Mesenchymal stem cell (in vitro differentiated cells and primary cell): ENCODE results near the gene SLAMF8.

Source experiments
- DNase-seq: peaks from one replicate; pipeline ENCODE4 v3.0.0-alpha.2; 2013
- H2AFZ ChIP-seq: one replicate; pipeline ENCODE4 v1.6.1; 2013; ENCODE audit warnings: low read depth, mild to moderate bottlenecking, control low read depth, inconsistent platforms, low read length, moderate library complexity
- H2AK5ac ChIP-seq: 2 replicates; pipeline ENCODE4 v1.6.1; 2013; ENCODE audit warnings: low read length, moderate library complexity, mild to moderate bottlenecking, inconsistent platforms; ENCODE audit not compliant: severe bottlenecking
- H2BK120ac ChIP-seq: one replicate; pipeline ENCODE4 v1.6.1; 2013; ENCODE audit warnings: low read depth, mild to moderate bottlenecking, inconsistent platforms, low read length, moderate library complexity
- H2BK12ac ChIP-seq, 2 experiments: one replicate each; pipeline ENCODE4 v1.6.1; 2013; ENCODE audit warnings: inconsistent platforms in 2 of 2, low read length in 2 of 2, mild to moderate bottlenecking in 2 of 2, moderate library complexity in 2 of 2, control low read depth in 1 of 2
- H2BK15ac ChIP-seq: one replicate; pipeline ENCODE4 v1.6.1; 2013; ENCODE audit warnings: mild to moderate bottlenecking, low read depth, inconsistent platforms; ENCODE audit not compliant: poor library complexity, severe bottlenecking
- H2BK5ac ChIP-seq: 2 replicates; pipeline ENCODE4 v1.6.1; 2013; ENCODE audit warnings: low read depth, mild to moderate bottlenecking, low read length, control low read depth, inconsistent platforms; ENCODE audit not compliant: poor library complexity, severe bottlenecking
- H3K14ac ChIP-seq, 2 experiments: one replicate each; pipeline ENCODE4 v1.6.1; 2013; ENCODE audit warnings: inconsistent platforms in 2 of 2, low read length in 2 of 2, control low read depth in 1 of 2, mild to moderate bottlenecking in 1 of 2, moderate library complexity in 1 of 2
- H3K18ac ChIP-seq, 2 experiments: one replicate each; pipeline ENCODE4 v1.6.1; 2013; ENCODE audit warnings: inconsistent platforms in 2 of 2, low read length in 2 of 2, control low read depth in 1 of 2, low read depth in 1 of 2, mild to moderate bottlenecking in 1 of 2
- H3K23ac ChIP-seq, 2 experiments: one replicate each; pipeline ENCODE4 v1.6.1; 2013; ENCODE audit warnings: inconsistent platforms in 2 of 2, low read length in 2 of 2, mild to moderate bottlenecking in 2 of 2, moderate library complexity in 2 of 2, control low read depth in 1 of 2
- H3K27ac ChIP-seq: 2 replicates; pipeline ENCODE4 v1.5.1; 2013; ENCODE audit warnings: mild to moderate bottlenecking, moderate library complexity, low read length, control low read depth, inconsistent platforms; ENCODE audit not compliant: poor library complexity, severe bottlenecking
- H3K27me3 ChIP-seq, 2 experiments: 2 replicates each; pipeline versions ENCODE4 v1.6.1 to v1.7.0; 2013; ENCODE audit warnings: low read length in 2 of 2, mild to moderate bottlenecking in 2 of 2, moderate library complexity in 2 of 2, control low read depth in 1 of 2, inconsistent platforms in 1 of 2; ENCODE audit not compliant: control insufficient read depth in 1 of 2, insufficient read depth in 1 of 2
- H3K36me3 ChIP-seq, 2 experiments: 2 replicates each; pipeline versions ENCODE4 v1.6.1 to v1.7.0; 2013; ENCODE audit warnings: low read length in 2 of 2, control low read depth in 1 of 2, inconsistent platforms in 1 of 2, low read depth in 1 of 2, mild to moderate bottlenecking in 1 of 2; ENCODE audit not compliant: insufficient read depth in 2 of 2, control insufficient read depth in 1 of 2
- H3K4ac ChIP-seq, 2 experiments: one replicate each; pipeline ENCODE4 v1.6.1; 2013; ENCODE audit warnings: inconsistent platforms in 2 of 2, low read length in 2 of 2, mild to moderate bottlenecking in 2 of 2, moderate library complexity in 2 of 2, control low read depth in 1 of 2, low read depth in 1 of 2
- H3K4me1 ChIP-seq: 2 replicates; pipeline ENCODE4 v1.6.1; 2013; ENCODE audit warnings: low read depth, low read length, control low read depth; ENCODE audit not compliant: control insufficient read depth, insufficient read depth
- H3K4me2 ChIP-seq: 2 replicates; pipeline ENCODE4 v1.6.1; 2013; ENCODE audit warnings: low read length, mild to moderate bottlenecking, inconsistent platforms; ENCODE audit not compliant: poor library complexity, severe bottlenecking
- H3K4me3 ChIP-seq, 2 experiments: 2 replicates each; pipeline versions ENCODE4 v1.5.1 to v1.7.0; 2013; ENCODE audit warnings: low read length in 2 of 2, mild to moderate bottlenecking in 2 of 2, control low read depth in 1 of 2, low read depth in 1 of 2; ENCODE audit not compliant: insufficient read depth in 1 of 2
- H3K79me1 ChIP-seq: replicated peaks from 2 replicates; pipeline ENCODE4 v1.6.1; 2013; ENCODE audit warnings: mild to moderate bottlenecking, control low read depth, low read length, inconsistent platforms; ENCODE audit not compliant: poor library complexity, severe bottlenecking
- H3K9ac ChIP-seq: 2 replicates; pipeline ENCODE4 v1.7.0; 2013; ENCODE audit warnings: mild to moderate bottlenecking, low read length, moderate library complexity
- H3K9me3 ChIP-seq: 2 replicates; pipeline ENCODE4 v1.7.0; 2013; ENCODE audit warnings: mild to moderate bottlenecking, low read length; ENCODE audit not compliant: control insufficient read depth
- H4K8ac ChIP-seq: one replicate; pipeline ENCODE4 v1.6.1; 2013; ENCODE audit warnings: inconsistent platforms, mild to moderate bottlenecking, low read length, moderate library complexity
- H4K91ac ChIP-seq: one replicate; pipeline ENCODE4 v1.6.1; 2013; ENCODE audit warnings: mild to moderate bottlenecking, low read length, inconsistent platforms
- WGBS: methylation state at CpG from one replicate; pipeline ENCODE4 v1.1.7; 2013; ENCODE audit warnings: mixed read lengths; 5-methylcytosine and 5-hydroxymethylcytosine counted together

Gene SLAMF8

GRCh38 chr1:159869173-159869572 is 42.5 kb downstream of the SLAMF8 start:
- Histone ChIP-seq H3K18ac (peak overlapping the region; percentile 3 to 37), H3K79me1 (no peaks in the 10 kb centered on the region), H3K9me3 (no peaks in the 10 kb centered on the region), H3K4me1 (peaks cover 26% of the 10 kb centered on the region), H3K27me3 (no peaks in the 10 kb centered on the region), H3K4me3 (no peak overlapping the region), H2BK12ac (peak overlapping the region in 1 of 2 experiments; percentile 59), H2BK120ac (no peak overlapping the region), H3K4ac (no peak overlapping the region), H4K8ac (no peak overlapping the region), H3K4me2 (no peak overlapping the region), H3K9ac (peak overlapping the region; percentile 5), H2AFZ (no peak overlapping the region), H3K14ac (peak overlapping the region in 1 of 2 experiments; percentile 49), H4K91ac (no peak overlapping the region), H2BK15ac (no peak overlapping the region), H2AK5ac (no peak overlapping the region), H3K23ac (no peak overlapping the region), H3K36me3 (peaks cover 0 to 9% of the 10 kb centered on the region in 2 experiments), H3K27ac (peak overlapping the region; percentile 46), H2BK5ac (no peak overlapping the region)
- peak; percentile 68 for DNase-seq
- WGBS, result 37% methylated on average over 3 of the region's 4 CpGs

GRCh38 chr1:159869607-159870006 is 42.9 kb downstream of the SLAMF8 start:
- Histone ChIP-seq H3K36me3 (peaks cover 0 to 9% of the 10 kb centered on the region in 2 experiments), H3K4me3 (no peak overlapping the region), H3K23ac (no peak overlapping the region), H2AFZ (no peak overlapping the region), H2BK12ac (no peak overlapping the region), H2BK5ac (no peak overlapping the region), H3K14ac (no peak overlapping the region), H3K18ac (no peak overlapping the region), H2BK120ac (no peak overlapping the region), H4K8ac (no peak overlapping the region), H3K9me3 (no peaks in the 10 kb centered on the region), H3K4ac (no peak overlapping the region), H3K9ac (peak overlapping the region; percentile 5), H4K91ac (no peak overlapping the region), H2BK15ac (no peak overlapping the region), H3K27me3 (no peaks in the 10 kb centered on the region), H3K4me1 (peaks cover 26% of the 10 kb centered on the region), H3K27ac (peak overlapping the region; percentile 39), H3K4me2 (no peak overlapping the region), H3K79me1 (no peaks in the 10 kb centered on the region), H2AK5ac (peak overlapping the region; percentile 15)
- WGBS, result no CpG with 5 or more reads among the region's 1 CpG
- no peak for DNase-seq

GRCh38 chr1:159870704-159871103 is 44.0 kb downstream of the SLAMF8 start:
- Histone ChIP-seq H3K4me2 (no peak overlapping the region), H4K91ac (no peak overlapping the region), H3K18ac (no peak overlapping the region), H3K9me3 (no peaks in the 10 kb centered on the region), H3K27me3 (no peaks in the 10 kb centered on the region), H2BK15ac (no peak overlapping the region), H3K23ac (no peak overlapping the region), H2BK12ac (no peak overlapping the region), H3K14ac (no peak overlapping the region), H3K9ac (no peak overlapping the region), H2BK5ac (no peak overlapping the region), H3K27ac (no peak overlapping the region), H2AK5ac (peak overlapping the region; percentile 3), H2AFZ (no peak overlapping the region), H3K79me1 (no peaks in the 10 kb centered on the region), H3K36me3 (peaks cover 0 to 9% of the 10 kb centered on the region in 2 experiments), H2BK120ac (no peak overlapping the region), H3K4me3 (no peak overlapping the region), H3K4me1 (peaks cover 26% of the 10 kb centered on the region), H4K8ac (no peak overlapping the region), H3K4ac (no peak overlapping the region)
- no peak for DNase-seq
- WGBS, result 94% methylated on average over 5 of the region's 5 CpGs

- Histone ChIP-seq H4K91ac (no peak overlapping the region), H2BK5ac (no peak overlapping the region), H3K36me3 (peaks cover 0 to 6% of the 10 kb centered on the region in 2 experiments), H4K8ac (no peak overlapping the region), H2BK12ac (no peak overlapping the region), H2AFZ (no peak overlapping the region), H3K9me3 (no peaks in the 10 kb centered on the region), H3K4me3 (no peak overlapping the region), H2BK120ac (no peak overlapping the region), H2BK15ac (no peak overlapping the region), H3K27me3 (no peaks in the 10 kb centered on the region), H3K23ac (no peak overlapping the region), H2AK5ac (no peak overlapping the region), H3K14ac (no peak overlapping the region), H3K9ac (no peak overlapping the region), H3K4me1 (peaks cover 16% of the 10 kb centered on the region), H3K79me1 (no peaks in the 10 kb centered on the region), H3K4ac (no peak overlapping the region), H3K4me2 (no peak overlapping the region), H3K27ac (no peak overlapping the region), H3K18ac (no peak overlapping the region)
- no peak for DNase-seq
- 72% methylated on average over 13 of the region's 15 CpGs for WGBS
These were observed 46.2 kb downstream of the SLAMF8 start for GRCh38 chr1:159872891-159873290.
